Hepatic stellate cell (primary cell): Measurements from ENCODE around the gene ERCC8.
A peak's percentile ranks its signal among the peaks of the same experiment; 100 is the strongest.
"Not testable (repeated sequence)": the region's sequence is repeated elsewhere in the genome, so short reads cannot be mapped to it uniquely, and the experiment has no call there.

Experiments used
- DNase-seq: peaks from one replicate; pipeline ENCODE4 v3.0.0; 2011; ENCODE audit warnings: low spot score

Gene ERCC8, protein sequence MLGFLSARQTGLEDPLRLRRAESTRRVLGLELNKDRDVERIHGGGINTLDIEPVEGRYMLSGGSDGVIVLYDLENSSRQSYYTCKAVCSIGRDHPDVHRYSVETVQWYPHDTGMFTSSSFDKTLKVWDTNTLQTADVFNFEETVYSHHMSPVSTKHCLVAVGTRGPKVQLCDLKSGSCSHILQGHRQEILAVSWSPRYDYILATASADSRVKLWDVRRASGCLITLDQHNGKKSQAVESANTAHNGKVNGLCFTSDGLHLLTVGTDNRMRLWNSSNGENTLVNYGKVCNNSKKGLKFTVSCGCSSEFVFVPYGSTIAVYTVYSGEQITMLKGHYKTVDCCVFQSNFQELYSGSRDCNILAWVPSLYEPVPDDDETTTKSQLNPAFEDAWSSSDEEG

DNA sequence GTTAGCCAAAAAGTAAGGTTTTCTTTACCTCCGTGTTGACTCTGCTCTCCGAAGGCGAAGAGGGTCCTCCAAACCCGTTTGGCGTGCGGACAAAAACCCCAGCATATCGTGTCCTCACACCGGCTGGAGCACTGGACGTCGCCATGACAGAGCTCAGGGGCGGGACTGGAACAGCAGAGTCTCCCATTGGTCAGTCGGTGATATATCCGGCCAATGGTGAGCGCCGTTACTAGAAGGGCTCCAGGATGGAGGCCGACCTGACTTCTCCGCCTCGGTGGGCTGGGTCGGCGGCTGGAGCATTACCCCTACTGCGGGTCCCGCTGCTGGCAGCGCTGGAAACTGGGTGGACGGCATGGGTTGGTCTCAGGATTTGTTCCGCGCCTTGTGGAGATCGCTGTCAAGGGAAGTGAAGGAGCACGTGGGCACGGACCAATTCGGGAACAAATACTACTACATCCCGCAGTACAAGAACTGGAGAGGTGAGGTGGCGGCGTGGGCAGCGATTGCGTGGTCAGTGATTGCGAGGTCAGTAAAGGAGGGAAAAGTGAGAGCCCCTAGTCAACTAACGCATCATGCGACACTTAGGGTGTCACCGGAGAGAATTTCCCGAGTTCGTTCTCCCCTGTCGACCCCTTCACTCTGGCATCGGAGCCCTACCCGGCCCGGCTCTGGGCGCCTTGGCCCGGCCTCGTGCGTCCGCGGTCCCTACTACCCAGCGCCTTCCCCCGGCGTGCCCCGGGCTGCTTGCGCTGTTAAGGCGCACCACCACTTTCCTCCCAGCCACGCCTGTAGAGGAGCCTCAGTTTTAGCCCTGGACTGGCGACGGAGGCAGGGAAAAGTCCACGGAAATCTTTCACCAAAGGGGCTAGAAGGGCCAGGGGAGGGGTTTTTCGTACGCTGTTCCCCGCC lies at the start of gene ERCC8, which contains the start of gene NDUFAF2:
Gene ERCC8, minus strand, starts transcription at position 167 of the 909 bp plus-strand sequence. Its CDS starts 62 bp downstream, at position 105.
Gene NDUFAF2, plus strand, starts transcription at position 302 of the 909 bp plus-strand sequence. Its CDS starts 51 bp downstream, at position 353.
- DNase-seq: peak; percentile 95

DNA sequence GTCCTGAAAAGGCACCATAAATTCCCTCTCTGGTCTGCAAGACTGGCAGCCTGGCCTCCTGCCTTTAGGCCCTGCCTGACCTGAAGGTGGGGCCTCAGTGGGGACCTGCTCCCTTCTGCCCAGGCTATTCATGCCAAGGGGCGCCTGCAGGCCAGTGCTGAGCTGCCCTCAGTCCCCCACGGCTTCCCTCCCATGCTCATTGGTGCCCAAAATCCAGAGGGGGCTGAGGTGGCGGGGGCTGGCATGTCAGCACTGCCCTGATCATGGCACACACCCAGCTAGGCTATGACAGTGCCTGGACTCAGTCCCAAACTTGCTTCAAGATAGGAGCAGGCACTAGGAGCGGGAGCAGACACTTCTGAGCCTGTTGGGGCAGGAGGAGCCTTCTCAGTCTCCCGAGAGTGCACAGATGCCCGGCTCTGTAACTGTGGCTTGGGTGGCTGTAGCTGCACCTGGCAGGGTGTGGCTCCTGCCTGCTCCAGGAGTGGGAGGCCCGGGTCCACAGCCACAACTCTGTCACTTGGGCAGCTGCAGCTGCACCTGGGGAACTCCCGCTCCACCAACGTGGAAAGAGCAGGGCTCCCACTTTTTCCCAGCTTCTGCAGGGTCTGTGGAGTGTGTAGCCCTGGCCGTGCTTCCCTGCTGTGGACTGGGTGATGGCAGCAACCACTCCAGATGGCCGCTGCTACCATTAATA lies 49.2 kb upstream of the ERCC8 start:
- DNase-seq: no peak

DNA sequence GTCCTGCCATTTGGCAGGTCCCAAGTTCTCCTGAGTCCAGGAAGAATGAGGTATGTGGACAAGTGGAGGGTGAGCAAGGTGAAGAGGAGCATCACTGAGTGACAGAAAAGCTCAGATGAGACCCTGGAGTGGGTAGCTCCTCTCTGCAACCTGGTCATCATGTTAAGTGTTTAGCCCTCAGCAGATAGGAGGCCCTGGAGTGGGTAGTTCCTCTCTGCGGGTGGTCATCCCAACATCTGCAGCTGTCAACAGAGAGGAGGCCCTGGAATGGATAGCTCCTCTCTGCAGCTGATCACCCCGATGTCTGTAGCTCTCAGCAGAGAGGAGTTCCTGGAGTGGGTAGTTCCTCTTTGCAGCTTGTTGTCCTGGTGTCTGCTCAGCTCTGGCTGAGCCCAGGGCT lies 48.6 kb upstream of the ERCC8 start:
- no peak for DNase-seq

DNA sequence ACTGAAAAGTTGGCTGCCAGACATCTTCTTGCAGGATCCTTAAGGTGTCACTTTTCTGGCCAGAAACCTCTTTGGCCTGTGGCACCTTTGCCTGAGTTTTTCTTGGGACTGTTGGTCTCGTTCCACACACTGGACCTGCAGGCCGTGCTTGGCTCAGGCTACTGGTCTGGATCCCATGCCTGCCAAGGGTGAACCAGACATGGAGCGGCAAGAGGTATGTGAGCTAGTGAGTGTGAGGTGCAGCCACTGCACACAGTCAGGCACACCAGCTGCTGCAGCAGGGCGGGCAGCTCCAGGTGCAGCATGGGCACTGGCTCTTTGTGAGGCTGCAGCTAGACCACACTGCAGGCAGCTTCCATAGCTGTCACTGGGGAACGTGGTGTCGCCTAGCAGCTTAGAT lies 48.0 kb upstream of the ERCC8 start:
- no peak for DNase-seq

DNA sequence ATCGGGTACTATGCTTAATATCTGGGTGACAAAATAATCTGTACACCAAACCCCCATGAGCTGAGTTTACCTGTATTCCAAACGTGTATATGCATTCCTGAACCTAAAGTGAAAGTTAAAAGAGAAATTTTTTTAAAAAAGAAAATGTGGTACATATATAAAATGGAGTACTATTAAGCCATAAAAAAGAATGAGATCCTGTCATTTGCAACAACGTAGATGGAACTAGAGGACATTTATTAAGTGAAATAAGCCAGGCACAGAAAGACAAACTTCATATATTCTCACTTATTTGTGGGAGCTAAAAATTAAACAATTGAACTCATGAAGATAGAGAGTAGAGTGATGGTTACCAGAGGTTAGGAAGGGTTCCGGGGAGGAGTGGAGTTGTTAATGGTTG lies 44.9 kb upstream of the ERCC8 start:
- DNase-seq: no peak

DNA sequence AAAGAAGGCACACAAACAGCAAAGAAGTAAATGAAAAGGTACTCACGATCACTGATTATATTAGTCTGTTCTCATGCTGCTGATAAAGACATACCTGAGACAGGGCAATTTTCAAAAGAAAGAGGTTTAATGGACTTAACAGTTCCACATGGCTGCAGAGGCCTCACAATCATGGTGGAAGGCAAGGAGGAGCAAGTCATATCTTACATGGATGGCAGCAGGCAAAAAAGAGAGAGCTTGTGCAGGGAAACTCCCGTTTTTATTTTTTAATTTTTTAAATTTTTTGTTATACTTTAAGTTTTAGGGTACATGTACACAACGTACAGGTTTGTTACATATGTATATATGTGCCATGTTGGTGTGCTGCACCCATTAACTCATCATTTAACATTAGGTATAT lies 37.3 kb upstream of the ERCC8 start:
- DNase-seq: not testable (repeated sequence)

DNA sequence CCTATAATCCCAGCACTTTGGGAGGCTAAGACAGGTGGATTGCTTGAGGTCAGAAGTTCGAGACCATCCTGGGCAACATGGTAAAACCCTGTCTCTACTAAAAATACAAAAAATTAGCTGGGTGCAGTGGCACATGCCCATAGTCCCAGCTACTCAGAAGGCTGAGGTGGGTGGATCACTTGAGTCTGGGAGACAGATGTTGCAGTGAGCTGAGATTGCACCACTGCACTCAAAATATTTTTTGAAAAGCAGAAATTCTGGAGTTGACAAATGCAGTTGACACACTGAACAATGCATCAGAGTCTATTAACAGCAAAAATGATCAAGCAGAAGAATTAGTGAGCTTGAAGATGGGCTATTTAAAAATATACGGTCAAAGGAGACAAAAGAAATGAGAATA lies 35.6 kb upstream of the ERCC8 start:
- DNase-seq: no peak

DNA sequence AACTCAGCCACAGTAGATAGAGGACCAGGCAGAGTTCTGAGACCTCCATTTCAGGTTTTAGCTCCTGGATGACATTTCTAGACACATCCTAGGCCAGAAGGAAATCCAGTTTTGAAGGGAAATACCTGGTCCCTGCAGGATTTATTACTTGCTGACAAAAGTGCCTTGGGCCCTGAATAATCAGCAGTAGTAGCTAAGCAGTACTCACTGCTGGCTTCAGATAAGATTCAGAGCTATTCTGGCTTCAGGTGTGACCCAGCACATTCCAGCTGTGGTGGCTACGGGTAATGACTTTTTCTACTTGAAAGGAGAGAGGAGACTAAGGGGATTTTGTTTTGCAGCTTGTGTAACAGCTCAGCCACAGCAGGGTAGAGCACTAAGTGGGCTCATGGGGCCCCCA lies 34.1 kb upstream of the ERCC8 start:
- no peak for DNase-seq

DNA sequence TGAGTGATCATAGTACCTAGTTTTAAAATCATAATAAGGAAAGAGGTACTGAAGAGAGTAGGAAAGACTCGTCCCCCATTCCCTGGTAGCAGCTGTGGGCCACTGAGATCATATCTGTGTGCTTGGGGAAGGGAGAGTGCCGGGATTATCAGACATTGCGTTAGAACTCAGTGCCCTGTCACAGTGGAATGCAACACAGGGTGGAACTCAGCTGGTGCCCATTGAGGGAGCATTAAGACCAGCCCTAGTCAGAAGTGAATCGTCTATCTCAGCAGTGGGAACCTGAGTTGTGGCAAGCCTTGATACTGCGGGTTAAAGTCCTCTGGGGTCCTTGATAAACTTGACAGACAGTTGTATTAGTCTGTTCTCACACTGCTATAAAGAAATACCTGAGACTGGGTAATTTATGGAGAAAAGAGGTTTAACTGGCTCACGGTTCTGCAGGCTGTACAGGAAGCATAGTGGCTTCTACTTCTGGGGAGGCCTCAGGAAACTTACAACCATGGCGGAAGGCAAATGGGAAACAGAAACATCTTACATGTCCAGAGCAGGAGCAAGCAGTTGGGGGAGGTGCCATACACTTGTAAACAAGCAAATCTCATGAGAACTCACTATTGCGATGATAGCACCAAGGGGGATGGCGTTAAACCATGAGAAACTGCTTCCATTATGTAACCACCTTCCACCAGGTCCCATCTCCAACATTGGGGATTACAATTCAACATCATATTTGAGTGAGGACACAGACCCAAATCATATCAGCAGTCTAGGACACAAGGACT lies 33.3 kb upstream of the ERCC8 start:
- no peak for DNase-seq

DNA sequence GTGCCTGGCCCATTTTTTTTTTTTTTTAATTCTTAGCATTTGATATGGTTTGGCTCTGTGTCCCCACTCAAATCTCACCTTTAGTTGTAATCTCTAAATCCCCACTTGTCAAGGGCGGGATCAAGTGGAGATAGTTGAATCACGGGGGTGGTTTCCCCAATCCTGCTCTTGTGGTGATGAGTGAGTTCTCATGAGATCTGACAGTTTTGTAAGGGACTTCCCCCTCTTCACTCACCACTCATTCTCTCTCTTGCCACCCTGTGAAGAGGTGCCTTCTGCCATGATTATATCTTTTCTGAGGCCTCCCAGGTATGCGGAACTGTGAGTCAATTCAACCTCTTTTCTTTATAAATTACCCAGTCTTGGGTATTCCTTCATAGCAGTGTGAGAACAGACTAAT lies 27.4 kb upstream of the ERCC8 start:
- no peak for DNase-seq

DNA sequence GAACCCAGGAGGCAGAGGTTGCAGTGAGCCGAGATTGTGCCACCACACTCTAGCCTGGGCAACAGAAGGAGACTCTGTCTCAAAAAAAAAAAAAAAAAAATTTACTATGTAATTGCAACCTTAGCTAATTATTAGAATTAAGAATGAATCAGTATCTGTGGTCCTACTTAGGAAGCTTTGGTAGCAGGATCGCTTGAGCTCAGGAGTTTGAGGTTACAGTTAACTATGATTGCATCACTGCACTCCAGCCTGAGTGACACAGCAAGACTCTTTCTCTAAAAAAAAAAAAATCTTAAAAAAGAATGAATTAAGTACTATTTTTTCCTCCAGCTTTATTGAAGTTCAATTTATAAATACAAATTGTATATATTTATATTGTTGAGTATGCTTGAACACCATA lies 16.8 kb upstream of the ERCC8 start:
- no peak for DNase-seq

DNA sequence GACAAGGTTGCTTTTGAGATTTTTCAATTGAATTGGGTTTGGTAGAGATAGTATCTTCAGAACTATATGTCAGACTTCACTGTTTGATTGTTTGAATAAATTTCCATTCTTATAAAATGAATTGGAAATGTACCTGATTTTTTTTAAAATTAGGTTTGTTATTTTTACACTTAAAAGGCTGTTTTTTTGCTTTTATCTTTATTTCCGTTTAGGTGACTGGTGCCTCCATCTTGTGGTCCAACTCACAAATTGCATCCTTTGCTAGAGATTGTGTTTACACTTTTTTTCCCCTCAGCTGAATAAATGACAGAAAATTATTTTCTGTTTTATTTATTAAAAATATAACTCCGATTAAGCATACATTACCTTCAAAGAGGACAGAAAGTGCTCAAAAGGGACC lies 15.7 kb upstream of the ERCC8 start:
- DNase-seq: no peak

DNA sequence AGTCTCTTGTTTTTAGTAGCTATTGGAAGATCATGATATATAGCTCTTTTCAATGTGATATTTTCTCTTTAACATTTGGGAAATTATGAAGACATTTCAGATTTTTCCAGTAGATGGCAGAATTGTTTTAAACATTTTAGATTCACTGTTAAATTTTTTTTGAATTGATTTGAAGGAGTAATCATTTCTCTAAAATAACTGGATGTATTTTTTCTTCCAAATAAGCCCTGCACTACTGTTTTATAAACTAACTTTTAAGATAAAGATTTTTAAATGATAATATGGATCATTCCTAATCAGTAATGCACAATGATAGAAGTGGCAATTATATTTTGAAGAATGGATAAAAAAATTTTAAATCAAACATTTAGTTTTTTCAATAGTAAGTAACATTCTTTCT lies 14.3 kb upstream of the ERCC8 start:
- no peak for DNase-seq

DNA sequence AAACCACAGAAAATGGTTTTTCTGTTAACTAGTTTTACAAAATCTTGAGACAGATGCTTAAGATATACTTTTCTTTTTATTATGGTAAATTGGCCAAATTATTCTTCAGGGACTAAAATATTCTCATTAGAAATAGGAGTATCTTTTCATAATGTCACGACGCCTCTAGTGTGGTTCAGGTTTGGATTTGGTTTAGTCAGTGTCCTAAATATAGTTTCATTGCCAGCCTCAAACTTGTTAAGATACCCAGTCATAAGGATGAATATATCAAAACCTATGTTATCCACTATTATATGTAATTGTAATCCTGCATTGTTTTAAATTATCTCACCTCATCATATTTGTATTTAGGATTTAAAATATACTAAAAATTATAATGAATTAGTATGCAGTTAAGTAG lies 13.8 kb upstream of the ERCC8 start:
- DNase-seq: no peak

DNA sequence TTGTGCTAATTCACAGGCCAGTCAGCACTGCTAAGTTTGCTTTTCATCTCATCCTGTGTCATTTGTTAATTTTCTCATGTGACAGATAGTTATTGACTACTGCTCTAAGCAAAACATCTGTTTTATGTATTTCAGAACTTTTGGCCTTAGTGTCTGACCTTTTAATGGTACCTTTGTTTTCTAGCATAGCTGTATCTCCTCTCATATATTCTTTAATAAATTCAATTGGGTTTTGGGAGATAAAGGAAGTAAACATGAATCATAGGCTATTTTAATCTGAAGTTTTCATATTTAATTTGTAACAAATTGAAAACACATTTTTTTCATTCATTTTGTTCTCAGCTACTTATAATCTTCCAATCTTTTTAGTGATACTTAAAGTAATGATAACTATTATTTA lies 13.2 kb upstream of the ERCC8 start:
- DNase-seq: no peak

DNA sequence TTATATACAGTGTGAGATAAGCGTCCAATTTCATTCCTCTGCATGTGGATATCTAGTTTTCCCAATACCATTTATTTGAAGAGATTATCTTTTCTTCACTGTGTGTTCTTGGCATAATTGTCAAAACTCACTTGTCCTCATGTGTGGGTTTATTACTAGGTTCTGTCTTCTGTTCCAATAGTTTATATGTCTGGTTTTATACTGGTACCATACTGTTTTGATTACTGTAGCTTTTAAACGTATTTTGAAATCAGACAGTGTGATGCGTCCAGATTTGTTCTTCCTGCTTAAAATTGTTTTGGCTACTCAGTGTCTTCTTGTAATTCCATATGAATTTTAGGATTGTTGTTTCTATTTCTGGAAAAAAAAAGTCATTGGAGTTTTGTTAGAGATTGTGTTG lies 10.4 kb upstream of the ERCC8 start:
- DNase-seq: no peak

DNA sequence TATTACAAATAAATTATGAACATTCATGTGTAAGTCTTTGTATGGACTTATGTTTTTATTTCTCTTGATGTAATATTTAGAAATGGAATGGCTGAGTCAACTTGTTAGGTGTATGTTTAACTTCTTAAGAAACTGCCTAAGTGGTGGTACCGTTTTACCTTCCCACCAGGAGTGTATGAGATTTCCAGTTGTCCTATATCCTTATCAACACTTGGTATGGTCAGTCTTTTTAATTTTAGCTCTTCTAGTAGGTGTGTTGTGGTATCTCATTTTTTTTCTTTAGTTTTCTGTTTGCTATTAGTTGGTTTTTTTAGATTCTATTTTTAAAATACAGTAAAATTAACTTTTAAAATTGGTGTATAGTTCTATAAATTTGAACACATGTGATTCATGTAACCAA lies 3.9 kb upstream of the ERCC8 start:
- no peak for DNase-seq

DNA sequence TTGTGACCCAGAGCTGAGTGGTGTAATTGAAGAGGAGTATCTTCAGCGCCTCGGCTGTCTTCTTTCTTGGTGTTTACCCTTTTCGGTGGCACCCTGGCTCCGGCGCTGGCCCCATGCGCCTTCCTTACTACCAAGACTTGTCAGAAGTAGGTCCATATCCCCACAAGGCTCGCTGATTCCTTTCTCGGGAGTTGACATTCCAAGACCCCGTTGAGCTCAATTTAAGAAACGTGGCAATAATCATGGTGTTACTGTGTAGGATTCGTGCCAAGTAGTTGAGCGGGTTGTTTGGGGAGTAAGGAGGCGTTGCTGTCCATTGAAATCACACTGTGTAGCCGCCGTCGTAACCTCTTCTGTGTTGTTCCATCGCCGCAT lies 930 bp upstream of the ERCC8 start:
- peak; percentile 9 for DNase-seq

DNA sequence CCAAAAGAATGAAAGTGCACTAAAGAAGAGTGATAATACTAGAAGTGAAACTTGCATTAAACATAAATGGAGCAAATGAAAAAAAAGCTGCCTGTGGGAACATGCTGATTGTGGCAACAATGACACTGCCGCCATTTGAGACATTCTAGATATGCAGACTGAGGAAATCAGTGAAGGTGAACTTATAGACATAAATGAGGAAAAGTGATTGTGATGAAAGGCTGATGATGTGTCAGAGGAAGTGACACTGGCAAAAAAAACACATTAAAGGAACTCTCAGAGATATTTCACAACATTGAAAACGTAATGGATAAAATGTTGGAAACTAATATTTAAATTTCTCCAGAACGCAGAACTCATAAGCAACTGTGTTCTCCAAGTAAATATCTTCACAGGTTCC lies 1.2 kb downstream of the ERCC8 start:
- DNase-seq: no peak

DNA sequence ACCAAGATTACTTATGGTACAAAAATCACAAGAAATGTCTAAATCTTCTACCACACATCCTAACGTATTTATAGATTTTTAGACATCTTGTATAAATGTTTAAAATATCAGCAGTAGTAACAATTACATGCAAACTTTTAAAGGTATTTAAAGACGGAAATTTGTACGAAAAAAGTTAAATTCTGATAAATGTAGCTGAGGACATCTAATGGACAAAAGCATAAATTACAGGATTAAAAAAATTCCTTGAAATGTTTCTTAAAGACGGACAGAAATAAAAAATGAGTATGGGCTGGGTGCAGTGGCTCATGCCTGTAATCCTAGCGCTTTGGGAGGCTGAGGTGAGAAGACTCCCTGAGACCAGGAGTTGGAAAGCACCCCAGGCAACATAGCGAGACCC lies 15.8 kb downstream of the ERCC8 start:
- DNase-seq: no peak

DNA sequence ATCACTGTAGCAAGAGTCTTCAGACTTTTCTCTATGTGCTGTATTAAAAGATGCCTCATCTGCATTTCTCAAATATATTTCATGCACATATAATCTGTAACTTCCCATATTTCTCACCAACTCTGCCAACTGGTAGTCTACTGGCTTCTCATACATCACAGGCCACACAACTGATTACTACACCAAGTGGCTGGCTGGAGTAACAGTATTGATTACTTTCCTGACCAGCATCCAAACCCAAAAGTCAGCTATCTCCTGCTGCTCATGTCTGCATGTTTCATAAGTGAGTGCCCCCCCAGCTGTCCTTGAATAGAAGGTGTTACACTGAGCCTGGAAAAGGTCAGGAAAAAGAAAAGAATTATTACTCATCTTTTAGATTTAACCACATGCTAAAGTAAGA lies 17.4 kb downstream of the ERCC8 start:
- DNase-seq: no peak

DNA sequence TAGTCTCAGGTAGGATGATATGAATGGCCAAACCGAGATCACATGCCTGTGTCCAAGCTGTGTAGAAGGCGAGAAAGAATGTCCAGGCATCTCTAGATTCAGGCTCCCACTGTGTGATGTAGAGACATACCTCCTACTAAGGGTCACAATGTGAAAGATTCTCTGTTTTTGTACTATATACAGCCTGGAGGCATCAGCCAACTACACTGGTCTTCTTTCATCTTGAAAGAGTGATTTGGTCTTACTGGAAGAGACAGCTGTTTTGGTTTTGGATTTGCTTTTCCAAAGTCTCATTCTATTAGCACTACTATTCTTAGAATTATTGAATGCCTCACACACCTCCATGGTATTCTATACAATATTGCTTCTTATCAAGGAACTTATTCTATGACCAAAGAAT lies 26.4 kb downstream of the ERCC8 start:
- DNase-seq: no peak
